CD14-positive monocyte (primary cell): ENCODE measurements around the gene SPSB1. TPM values are rescaled to one million over a fixed set of nuclear protein-coding genes. Genes with fewer than 3 reads are reported as not detected.

Experiments
- DNase-seq, 3 donors: peaks; one replicate each; pipeline ENCODE4 v3.0.0-alpha.2; 2011 to 2022
- H2AFZ ChIP-seq: 2 replicates; pipeline ENCODE4 v1.6.0; 2012; ENCODE audit warnings: mild to moderate bottlenecking, low read depth, low read length, inconsistent platforms; ENCODE audit not compliant: insufficient read depth, poor library complexity, severe bottlenecking
- H3K27ac ChIP-seq, 2 donors: 1 replicate in 1 of 2; 2 replicates in 1 of 2; pipeline ENCODE4 v1.5.1; 2012 to 2013; ENCODE audit warnings: low read length in 2 of 2, control low read depth in 1 of 2, inconsistent platforms in 1 of 2, low read depth in 1 of 2, mild to moderate bottlenecking in 1 of 2
- H3K27me3 ChIP-seq, 2 donors: one replicate each; pipeline versions ENCODE4 v1.6.0 to v1.6.1; 2011 to 2013; ENCODE audit warnings: low read length in 2 of 2; ENCODE audit not compliant: control insufficient read depth in 2 of 2, insufficient read depth in 2 of 2
- H3K36me3 ChIP-seq, 2 donors: replicated peaks in 1 of 2; 1 replicate in 1 of 2; 2 replicates in 1 of 2; pipeline versions ENCODE4 v1.5.1 to v1.6.1; 2012 to 2013; ENCODE audit warnings: low read length in 2 of 2, control low read depth in 1 of 2, inconsistent platforms in 1 of 2, mild to moderate bottlenecking in 1 of 2; ENCODE audit not compliant: insufficient read depth in 2 of 2, control insufficient read depth in 1 of 2
- H3K4me1 ChIP-seq, 2 donors: 1 replicate in 1 of 2; 2 replicates in 1 of 2; pipeline versions ENCODE4 v1.5.1 to v1.6.1; 2012 to 2013; ENCODE audit warnings: low read length in 2 of 2, control low read depth in 1 of 2, inconsistent platforms in 1 of 2, mild to moderate bottlenecking in 1 of 2, moderate library complexity in 1 of 2; ENCODE audit not compliant: insufficient read depth in 2 of 2, control insufficient read depth in 1 of 2
- H3K4me2 ChIP-seq: replicated peaks from 2 replicates; pipeline ENCODE3; 2012; ENCODE audit warnings: low read length, moderate library complexity, mild to moderate bottlenecking; ENCODE audit not compliant: poor library complexity, severe bottlenecking; ENCODE audit errors: extremely low read depth
- H3K4me3 ChIP-seq, 3 experiments: fragments of 200-600 bp in 1 of 3; sonication (generic) in 1 of 3; replicated peaks in 1 of 3; 1 replicate in 2 of 3; 2 replicates in 1 of 3; pipeline ENCODE4 v1.5.1; 2011 to 2013; ENCODE audit warnings: low read length in 3 of 3, mild to moderate bottlenecking in 3 of 3, control low read depth in 2 of 3, low read depth in 2 of 3, inconsistent platforms in 1 of 3, moderate library complexity in 1 of 3
- H3K79me2 ChIP-seq: 2 replicates; pipeline ENCODE4 v1.6.0; 2012; ENCODE audit warnings: mild to moderate bottlenecking, control low read depth, inconsistent platforms, low read length, moderate library complexity; ENCODE audit not compliant: insufficient read depth
- H3K9ac ChIP-seq: 2 replicates; pipeline ENCODE4 v1.6.0; 2017; ENCODE audit warnings: low read length, mild to moderate bottlenecking; ENCODE audit not compliant: insufficient read depth, poor library complexity, severe bottlenecking
- H3K9me3 ChIP-seq, 2 donors: replicated peaks in 1 of 2; 1 replicate in 1 of 2; 2 replicates in 1 of 2; pipeline versions ENCODE4 v1.5.1 to v1.6.1; 2012 to 2013; ENCODE audit warnings: low read length in 2 of 2, control low read depth in 1 of 2; ENCODE audit not compliant: control insufficient read depth in 1 of 2, insufficient read depth in 1 of 2
- H4K20me1 ChIP-seq: 2 replicates; pipeline ENCODE4 v1.6.0; 2012; ENCODE audit warnings: mild to moderate bottlenecking, low read length, control low read depth, moderate library complexity; ENCODE audit not compliant: insufficient read depth
- H3K27ac Mint-ChIP-seq, 7 donors: one replicate each; pipeline ENCODE4 v1.8.0; 2020; ENCODE audit warnings: mild to moderate bottlenecking in 7 of 7, mixed read lengths in 7 of 7, moderate library complexity in 6 of 7, inconsistent platforms in 2 of 7
- H3K27me3 Mint-ChIP-seq, 3 donors: one replicate each; pipeline ENCODE4 v1.8.0; 2021 to 2022; ENCODE audit warnings: low read depth in 3 of 3, mild to moderate bottlenecking in 3 of 3, mixed read lengths in 3 of 3, moderate library complexity in 3 of 3, inconsistent platforms in 1 of 3
- H3K36me3 Mint-ChIP-seq, 2 donors: one replicate each; pipeline ENCODE4 v1.8.0; 2020; ENCODE audit warnings: mixed read lengths in 2 of 2, inconsistent platforms in 1 of 2, mild to moderate bottlenecking in 1 of 2
- H3K4me1 Mint-ChIP-seq: one replicate; pipeline ENCODE4 v1.8.0; 2020; ENCODE audit warnings: mild to moderate bottlenecking, mixed read lengths
- H3K4me3 Mint-ChIP-seq, 2 donors: one replicate each; pipeline ENCODE4 v1.8.0; 2020; ENCODE audit warnings: mild to moderate bottlenecking in 2 of 2, mixed read lengths in 2 of 2, moderate library complexity in 1 of 2
- H3K9me3 Mint-ChIP-seq, 7 donors: one replicate each; pipeline ENCODE4 v1.8.0; 2020 to 2022; ENCODE audit warnings: mixed read lengths in 7 of 7, mild to moderate bottlenecking in 6 of 7, moderate library complexity in 6 of 7, inconsistent platforms in 2 of 7
- WGBS: methylation state at CpG from one replicate; pipeline ENCODE4 v1.1.5; 2013; ENCODE audit warnings: missing lambda C conversion rate; ENCODE audit not compliant: insufficient coverage; 5-methylcytosine and 5-hydroxymethylcytosine counted together
- intact Hi-C, 2 donors: fragments of 100-400 bp; cut with micrococcal nuclease; formaldehyde crosslinking; loops; one replicate each; pipeline versions ENCODE4 v1.15.0 to v1.15.1; 2023
- polyA plus RNA-seq, 3 donors: library from polyadenylated mRNA; depleted of rRNA in 1 of 3; unstranded in 2 of 3; stranded (reverse) in 1 of 3; fragments of 300-500 nt in 2 of 3; fragments of >200 nt in 1 of 3; fragmentation: Illumina TruSeq in 2 of 3; gene quantifications; 1 replicate in 2 of 3; 2 replicates in 1 of 3; pipeline ENCODE4 v1.2.3, GENCODE V29; 2012 to 2021
- TF ChIP-seq, protein P1 (sequence below): fragments of 200-600 bp; IDR thresholded peaks from one replicate; pipeline ENCODE4 v1.8.0; 2022; ENCODE audit warnings: antibody characterized with exemption, mild to moderate bottlenecking

The SPSB1 gene
- polyA plus RNA-seq, 3 donors: 0.15 to 1.2 (median 0.29) TPM

DNA sequence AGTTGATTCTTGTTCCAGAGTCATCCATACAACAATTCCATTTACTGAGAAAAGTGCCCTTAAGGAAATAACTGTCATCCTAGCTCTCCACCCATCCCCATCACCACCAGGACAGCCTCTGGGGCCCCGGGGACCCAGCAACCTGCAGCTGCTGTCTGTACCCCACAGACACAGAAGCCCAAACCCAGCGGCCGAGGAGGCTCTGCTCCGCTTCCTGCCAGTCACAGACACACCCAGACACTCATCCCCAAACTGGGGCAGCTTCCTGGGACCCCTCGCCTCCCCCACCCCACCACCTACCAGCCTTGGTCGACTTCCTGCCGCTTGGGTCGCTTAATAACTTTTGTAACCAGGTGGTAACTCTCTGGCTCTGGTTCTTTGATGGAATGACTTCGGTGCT is 125.0 kb downstream of the SPSB1 start:
- no peak overlapping the region for H3K27ac ChIP-seq
- H2AFZ ChIP-seq: no peak overlapping the region
- H3K27me3 ChIP-seq: no peaks in the 10 kb centered on the region
- no peaks in the 10 kb centered on the region for H3K9me3 ChIP-seq
- no peaks in the 10 kb centered on the region for H3K4me1 ChIP-seq
- WGBS: 75% methylated on average over 9 of the region's 9 CpGs
- TF ChIP-seq, protein P1, sequence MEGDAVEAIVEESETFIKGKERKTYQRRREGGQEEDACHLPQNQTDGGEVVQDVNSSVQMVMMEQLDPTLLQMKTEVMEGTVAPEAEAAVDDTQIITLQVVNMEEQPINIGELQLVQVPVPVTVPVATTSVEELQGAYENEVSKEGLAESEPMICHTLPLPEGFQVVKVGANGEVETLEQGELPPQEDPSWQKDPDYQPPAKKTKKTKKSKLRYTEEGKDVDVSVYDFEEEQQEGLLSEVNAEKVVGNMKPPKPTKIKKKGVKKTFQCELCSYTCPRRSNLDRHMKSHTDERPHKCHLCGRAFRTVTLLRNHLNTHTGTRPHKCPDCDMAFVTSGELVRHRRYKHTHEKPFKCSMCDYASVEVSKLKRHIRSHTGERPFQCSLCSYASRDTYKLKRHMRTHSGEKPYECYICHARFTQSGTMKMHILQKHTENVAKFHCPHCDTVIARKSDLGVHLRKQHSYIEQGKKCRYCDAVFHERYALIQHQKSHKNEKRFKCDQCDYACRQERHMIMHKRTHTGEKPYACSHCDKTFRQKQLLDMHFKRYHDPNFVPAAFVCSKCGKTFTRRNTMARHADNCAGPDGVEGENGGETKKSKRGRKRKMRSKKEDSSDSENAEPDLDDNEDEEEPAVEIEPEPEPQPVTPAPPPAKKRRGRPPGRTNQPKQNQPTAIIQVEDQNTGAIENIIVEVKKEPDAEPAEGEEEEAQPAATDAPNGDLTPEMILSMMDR: no peak
- H3K4me3 Mint-ChIP-seq: no peak overlapping the region
- intact Hi-C loops: no loop called here
- H3K27me3 Mint-ChIP-seq: peaks cover 8 to 16% (median 10%) of the 10 kb centered on the region in 3 donors
- no peak for DNase-seq
- peaks cover 0 to 3% (median 0%) of the 10 kb centered on the region in 7 donors for H3K9me3 Mint-ChIP-seq
- H3K36me3 Mint-ChIP-seq: no peaks in the 10 kb centered on the region
- peaks cover 3% of the 10 kb centered on the region for H3K4me1 Mint-ChIP-seq
- no peaks in the 10 kb centered on the region for H4K20me1 ChIP-seq
- no peak overlapping the region for H3K9ac ChIP-seq
- no peaks in the 10 kb centered on the region for H3K79me2 ChIP-seq
- H3K4me3 ChIP-seq: no peak overlapping the region
- H3K36me3 ChIP-seq: no peaks in the 10 kb centered on the region
- H3K4me2 ChIP-seq: no peak overlapping the region
- no peak overlapping the region for H3K27ac Mint-ChIP-seq

DNA sequence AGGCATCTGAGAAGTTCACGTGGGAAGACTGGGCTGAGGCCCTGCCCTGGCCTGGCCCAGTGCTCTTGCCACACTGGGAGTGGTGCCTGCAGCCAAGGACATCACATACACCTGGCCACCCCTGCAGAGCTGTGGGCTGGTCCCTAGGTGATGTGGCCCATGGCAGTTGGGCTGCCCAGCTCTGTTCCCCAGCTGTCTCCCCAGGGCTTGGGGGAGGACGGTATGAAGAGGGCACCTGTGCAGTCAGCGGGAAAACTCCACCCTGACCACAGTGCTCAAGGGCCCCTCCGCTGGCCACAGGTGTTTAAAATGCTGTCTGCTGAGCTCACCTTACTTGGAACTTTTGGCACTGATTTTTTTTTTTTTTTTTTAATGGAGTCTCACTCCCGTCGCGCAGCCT is 126.2 kb downstream of the SPSB1 start:
- Histone ChIP-seq H3K27ac (no peak overlapping the region), H3K9ac (no peak overlapping the region), H4K20me1 (no peaks in the 10 kb centered on the region), H3K4me2 (no peak overlapping the region), H2AFZ (no peak overlapping the region), H3K27me3 (peaks cover 0 to 3% of the 10 kb centered on the region in 2 donors), H3K4me3 (no peak overlapping the region), H3K9me3 (peaks cover 0 to 3% of the 10 kb centered on the region in 2 donors), H3K36me3 (no peaks in the 10 kb centered on the region), H3K79me2 (no peaks in the 10 kb centered on the region), H3K4me1 (no peaks in the 10 kb centered on the region)
- H3K4me1 Mint-ChIP-seq: no peaks in the 10 kb centered on the region
- WGBS: 91% methylated on average over 2 of the region's 7 CpGs
- H3K9me3 Mint-ChIP-seq: peaks cover 0 to 4% (median 0%) of the 10 kb centered on the region in 7 donors
- H3K36me3 Mint-ChIP-seq: no peaks in the 10 kb centered on the region
- peaks cover 12 to 22% (median 12%) of the 10 kb centered on the region in 3 donors for H3K27me3 Mint-ChIP-seq
- no peak for DNase-seq
- no peak overlapping the region for H3K4me3 Mint-ChIP-seq
- TF ChIP-seq, protein P1: no peak
- intact Hi-C loops: no loop called here
- H3K27ac Mint-ChIP-seq: peak overlapping the region in 1 of 7 donors; percentile 69

Other genes with a start within 250 kb of the SPSB1 start
- gene SLC2A5, start 223.3 kb upstream of the SPSB1 start, polyA plus RNA-seq: 1 to 10 TPM in 1 of 3 donors, under 1 TPM in 2; 0.75 to 1.3 (median 0.81) TPM
- gene GPR157, start 163.8 kb upstream of the SPSB1 start, polyA plus RNA-seq: 1 to 10 TPM in 1 of 3 donors, under 1 TPM in 2; 0.56 to 1.1 (median 0.72) TPM
- 10 to 100 TPM in 2 of 3 donors, 1 to 10 TPM in 1; 8.6 to 15.9 (median 11.4) TPM for gene H6PD, start 58.1 kb upstream of the SPSB1 start, polyA plus RNA-seq
- 1 to 10 TPM; 2.3 to 6.4 (median 4.4) TPM for gene SLC25A33, start 246.6 kb downstream of the SPSB1 start, polyA plus RNA-seq